Activated T-cell treated with anti-CD3 and anti-CD28 coated beads for 1 hour (primary cell): ENCODE measurements around the gene GADD45A.

Experiments
- DNase-seq: peaks from one replicate; pipeline ENCODE4 v3.0.0-alpha.2; 2020; ENCODE audit warnings: low read depth

GADD45A gene

DNA sequence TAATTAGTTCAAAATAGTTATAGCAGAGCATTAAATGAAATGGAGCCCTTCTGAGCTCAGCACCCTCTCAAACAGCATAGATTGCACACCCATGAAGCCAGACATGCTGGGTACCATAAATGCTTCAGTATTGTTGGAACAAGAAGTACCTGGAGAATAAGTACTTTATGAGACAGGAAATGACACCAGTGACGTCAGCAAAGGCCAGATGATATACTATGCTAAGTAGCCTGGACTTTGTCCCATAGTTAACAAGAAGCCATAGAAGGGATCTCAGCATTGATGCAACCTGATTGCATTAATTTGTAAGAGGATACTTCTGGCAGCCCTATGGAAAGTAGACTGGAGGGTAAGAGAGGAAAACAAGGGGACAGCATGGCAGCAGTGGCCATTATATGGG lies 16.3 kb upstream of the GADD45A start:
- DNase-seq, result no peak

- DNase-seq, result no peak
These were observed 12.7 kb upstream of the GADD45A start for GRCh38 chr1:67672260-67672803.

DNA sequence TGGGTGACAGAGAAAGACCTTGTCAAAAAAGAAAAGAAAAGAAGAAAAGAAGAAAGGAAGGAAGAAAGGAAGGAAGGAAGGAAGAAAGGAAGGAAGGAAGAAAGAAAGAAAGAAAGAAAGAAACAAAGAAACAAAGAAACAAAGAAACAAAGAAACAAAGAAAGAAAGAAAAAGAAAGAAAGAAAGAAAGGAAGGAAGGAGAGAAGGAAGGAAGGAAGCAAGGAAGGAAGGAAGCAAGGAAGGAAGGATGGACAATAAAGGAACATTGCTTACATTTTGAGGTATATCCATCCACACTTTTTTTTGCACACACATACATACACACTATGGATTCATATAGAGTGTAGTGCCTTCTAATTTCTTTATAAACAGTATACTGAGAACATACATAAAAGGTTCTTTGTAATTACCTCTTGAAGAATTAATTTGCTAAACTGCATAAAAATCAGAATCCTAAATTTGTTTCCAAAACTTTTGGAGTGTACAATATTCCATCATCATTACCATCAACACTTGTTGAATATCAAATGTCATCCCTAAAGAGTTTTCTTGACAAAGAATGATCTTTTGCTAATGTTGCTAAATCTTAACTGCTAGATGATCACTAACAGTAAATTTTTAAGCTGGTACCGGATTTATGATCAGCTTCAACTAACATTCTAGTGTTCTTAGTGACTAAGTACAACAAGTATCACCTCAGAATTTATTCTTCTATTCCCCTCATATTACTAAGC lies 11.4 kb upstream of the GADD45A start:
- no peak for DNase-seq

DNA sequence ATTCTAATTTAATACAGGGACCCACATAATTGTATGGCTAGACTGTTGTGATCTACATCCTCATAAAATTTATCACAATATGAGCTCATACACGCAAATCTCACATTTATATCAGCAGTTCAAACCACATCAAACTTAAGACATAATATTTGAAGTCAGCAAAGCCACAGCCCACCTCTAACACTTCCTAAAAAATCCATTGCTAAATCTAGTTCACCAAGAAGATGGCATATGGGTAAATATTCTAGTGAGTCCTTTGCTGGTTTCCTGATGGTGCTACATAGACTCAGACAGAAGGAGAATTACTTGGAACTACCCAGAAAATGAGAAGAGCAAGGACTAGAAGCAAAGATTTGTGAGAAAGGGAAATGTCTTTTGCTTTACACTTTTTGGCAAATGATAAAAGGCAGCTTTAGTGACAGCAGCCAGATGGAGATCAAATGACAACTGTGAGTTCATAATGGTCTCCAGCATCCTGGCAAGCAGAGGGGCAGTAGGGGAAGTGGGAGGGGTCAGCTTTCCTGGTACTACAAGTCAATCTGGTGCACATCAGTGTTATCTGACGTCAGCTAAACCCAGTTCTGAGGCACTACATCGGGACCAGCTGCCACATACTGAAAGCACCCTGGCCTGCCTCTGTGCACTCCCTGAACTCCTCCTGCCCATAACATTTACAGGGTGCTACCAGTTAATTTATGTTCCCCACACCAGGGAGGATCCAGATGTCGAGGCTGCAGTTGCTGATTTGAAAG lies 10.6 kb upstream of the GADD45A start:
- DNase-seq, result peak; percentile 3

- DNase-seq, result no peak
These were observed 9.2 kb upstream of the GADD45A start for GRCh38 chr1:67675800-67676199.

- DNase-seq, result no peak
These were observed 8.7 kb upstream of the GADD45A start for GRCh38 chr1:67676287-67676686.

DNA sequence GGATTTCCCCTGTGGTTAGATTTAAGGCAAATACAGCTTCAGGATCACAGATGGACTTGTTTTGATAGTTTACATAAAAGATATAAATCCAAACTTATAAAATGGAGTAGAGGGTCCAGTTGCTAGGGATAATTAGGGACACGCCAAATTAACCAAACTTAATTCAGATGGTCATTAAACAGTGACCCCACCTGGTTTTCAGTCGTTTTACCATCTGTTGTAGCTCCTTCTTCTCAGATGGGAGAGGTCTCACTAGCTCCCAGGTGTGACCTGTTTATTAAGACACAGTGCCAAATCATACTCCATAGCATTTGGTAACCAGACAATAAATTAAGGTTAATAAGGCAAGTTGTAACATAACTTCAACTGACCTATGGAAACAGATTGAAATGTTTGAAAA lies 8.1 kb upstream of the GADD45A start:
- DNase-seq, result no peak

DNA sequence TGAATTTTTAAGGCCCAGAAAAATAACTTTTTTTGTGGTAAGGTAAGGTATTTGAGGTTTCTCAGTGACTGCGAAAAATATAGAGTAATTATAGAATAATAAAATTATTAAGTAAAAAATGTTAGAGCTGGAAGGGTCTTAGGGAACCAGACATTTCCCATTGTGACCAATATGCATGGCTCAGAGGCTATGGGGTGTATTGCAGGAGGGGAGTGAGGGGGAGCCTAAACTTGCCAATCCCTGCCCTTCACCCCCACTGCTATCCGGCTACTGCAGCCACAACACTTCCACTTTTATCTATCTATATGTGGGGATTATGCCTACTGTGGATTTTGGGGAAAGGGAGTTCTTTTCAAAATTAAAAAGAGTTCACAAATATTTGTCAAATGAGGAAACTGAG lies 7.6 kb upstream of the GADD45A start:
- DNase-seq, result no peak

DNA sequence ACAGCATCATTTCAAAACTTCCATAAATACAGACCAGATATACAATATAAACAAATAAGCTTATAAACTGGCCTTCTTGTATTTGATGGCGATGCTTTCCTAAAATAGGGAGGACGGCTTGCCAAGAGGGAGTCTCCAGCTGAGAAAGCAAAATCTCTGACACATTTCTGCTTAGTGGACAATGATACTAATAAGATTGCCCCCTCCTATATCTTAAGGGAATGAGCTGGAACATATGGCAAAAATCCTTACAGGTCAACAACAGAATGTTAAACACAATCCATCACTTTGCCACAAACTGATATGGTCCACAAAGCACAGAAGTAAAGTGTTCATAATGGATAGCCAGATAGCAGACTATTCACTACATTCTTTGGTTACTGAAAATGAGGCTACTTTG lies 7.1 kb upstream of the GADD45A start:
- no peak for DNase-seq

DNA sequence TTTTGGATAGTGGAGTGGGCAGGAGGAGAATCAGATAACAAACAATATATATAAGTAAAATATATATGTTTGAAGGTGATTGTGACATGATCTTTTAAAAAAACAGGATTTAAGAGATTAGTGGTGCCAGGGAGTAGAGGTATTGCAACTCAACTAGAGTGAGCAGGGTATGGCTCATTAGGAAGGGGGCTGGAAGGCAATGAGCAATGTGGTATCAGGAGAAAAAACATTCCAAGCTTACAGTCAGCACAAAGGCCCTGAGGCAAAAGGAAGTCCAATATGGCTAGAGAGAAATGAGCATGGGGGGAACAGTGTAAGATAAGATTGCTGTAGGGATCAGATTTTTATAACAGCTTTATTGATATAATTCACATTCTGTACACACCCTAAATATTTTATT lies 5.3 kb upstream of the GADD45A start:
- no peak for DNase-seq

DNA sequence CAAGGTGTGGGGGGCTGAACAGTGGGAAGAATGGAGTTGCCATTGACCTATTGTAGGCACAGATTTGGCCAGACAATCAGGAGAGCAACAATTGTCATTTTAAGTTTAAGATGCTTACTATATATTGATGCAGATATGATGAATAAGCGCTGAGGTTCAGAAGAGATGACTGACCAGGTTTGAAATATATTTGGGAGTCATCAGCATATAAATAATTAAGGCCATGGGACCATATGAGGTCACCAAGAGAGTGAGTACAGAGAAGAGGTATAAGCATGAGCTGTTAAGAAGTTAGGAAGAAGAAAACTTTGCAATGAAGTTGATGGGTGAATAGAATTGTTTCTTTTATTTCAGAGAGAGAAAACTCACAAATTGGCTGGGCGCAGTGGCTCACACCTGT lies 4.5 kb upstream of the GADD45A start:
- no peak for DNase-seq

DNA sequence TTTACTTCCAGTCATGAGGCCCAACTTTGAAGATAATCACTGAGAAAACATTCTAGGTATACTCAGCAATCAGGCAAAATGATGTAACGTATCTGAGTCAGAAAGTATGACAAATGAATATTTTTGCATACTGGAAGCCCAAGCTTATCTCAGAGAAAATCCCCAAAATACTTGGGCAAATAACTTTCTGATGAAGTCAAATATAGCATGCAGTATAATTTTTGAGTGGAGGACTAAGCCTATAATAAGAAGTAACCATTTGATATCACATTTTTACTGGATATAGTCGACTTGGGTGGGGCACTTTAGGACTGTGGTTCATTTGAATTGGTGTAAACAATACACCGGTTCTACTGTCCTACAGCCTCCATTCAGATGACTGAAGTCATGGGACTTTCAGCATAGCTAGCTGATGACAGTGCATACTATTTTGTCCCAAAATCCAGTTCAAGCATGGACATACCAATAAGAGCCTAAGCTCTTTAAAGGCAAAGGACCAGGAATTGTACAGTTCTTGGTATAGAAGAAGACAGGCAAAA lies 2.3 kb upstream of the GADD45A start:
- DNase-seq, result no peak

DNA sequence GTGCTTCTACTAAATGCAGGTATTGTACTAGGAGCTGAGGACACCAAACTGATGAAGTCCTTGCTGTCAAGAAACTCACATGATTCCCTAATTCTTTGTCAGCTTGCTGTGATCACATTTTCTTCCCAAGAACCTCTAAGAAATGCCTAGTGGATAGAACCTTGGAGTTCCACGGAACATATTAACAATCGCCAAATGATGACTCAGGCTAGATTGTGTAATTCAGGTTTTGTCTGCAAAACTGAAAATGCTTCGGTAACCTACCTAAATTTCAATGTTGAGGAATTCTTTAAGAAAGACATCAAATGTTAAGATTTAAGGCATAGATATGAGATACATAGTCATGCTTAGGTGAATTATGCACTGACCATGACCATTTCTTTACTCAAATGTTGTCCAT lies 1.7 kb upstream of the GADD45A start:
- no peak for DNase-seq

DNA sequence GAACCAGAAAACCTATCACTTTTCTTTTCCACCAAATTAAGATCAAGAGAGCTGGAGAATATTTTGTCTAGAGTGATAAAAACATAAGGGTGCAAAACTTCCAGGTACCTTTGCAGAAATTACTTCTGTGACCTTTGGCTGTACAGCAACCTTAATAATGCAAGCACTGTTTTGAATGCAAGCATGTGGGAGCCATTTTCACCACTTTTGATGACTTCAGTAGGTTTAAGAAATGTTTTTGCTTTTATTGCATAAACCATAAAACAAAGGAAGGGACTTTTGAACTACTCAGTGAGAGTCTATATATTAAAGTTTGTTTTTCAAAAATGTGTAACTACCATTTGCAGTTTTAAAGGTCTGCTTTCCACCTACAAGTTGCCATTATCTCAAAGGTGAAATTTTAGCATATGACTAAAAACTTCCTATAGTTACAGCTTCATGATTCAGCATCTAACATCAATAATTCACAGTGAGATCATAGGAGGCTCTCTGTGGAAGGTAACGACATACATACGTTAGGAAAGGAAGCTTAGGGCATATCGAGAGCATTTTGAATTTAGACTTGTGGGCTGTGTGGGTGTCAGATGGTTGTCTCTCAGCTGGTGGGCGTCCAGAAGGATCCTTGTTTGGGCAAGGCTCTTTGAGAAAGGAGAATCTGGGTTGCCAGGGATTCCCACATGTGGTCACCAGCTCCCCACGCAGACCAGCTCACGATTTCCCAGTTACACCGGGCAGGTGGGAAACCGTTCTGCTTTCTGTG lies 1.1 kb upstream of the GADD45A start:
- DNase-seq, result no peak

- no peak for DNase-seq
These were observed 405 bp upstream of the GADD45A start for GRCh38 chr1:67684526-67685066.

- DNase-seq, result peak; percentile 34
These were observed 711 bp downstream of the GADD45A start for GRCh38 chr1:67685558-67686266.

GRCh38 chr1:67686267-67687197 lies 1.5 kb downstream of the GADD45A start:
- DNase-seq, result peak; percentile 31

- no peak for DNase-seq
These were observed 2.2 kb downstream of the GADD45A start for GRCh38 chr1:67687198-67687545.

GRCh38 chr1:67687649-67688048 lies 2.6 kb downstream of the GADD45A start:
- DNase-seq, result no peak

DNA sequence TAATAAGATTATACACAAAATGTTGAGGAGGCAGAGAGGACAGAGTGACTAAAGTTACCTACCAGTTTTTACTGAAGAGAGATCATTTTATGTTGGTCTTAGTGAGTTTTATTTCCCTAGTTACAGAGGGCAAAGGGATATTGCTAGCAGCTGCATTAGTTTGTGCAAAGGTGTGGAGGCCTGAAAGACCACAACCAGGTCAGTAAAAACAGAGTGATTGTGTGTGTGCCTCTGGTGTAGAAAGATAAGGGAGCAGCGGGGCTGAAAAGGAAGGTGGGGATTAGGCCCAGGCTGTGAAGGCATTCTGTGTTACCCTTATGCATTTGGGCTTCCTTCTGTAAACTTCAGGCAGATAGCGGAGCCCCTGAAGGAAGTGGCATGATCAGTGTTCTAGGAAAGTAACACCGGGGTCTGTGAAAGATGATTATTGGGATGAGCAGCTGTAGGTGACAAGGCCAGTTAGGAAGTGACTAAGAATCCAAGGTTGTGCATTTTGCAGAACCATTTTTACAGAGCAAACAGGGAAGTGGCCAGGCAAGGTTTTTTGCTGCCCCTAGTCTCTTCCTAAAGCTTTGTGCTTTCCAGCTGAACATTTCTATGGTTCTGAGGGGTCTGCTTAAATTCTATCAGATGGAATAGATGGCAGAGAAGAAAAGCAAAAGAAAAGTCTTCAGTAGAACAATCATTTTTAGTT lies 3.7 kb downstream of the GADD45A start:
- DNase-seq, result no peak
